Activated effector memory CD4-positive, alpha-beta T cell treated with anti-CD3 and anti-CD28 coated beads, Interleukin-2, amount 50 U/mL, for 16 hours (primary cell): Measurements from ENCODE around the gene YY1.
"Not testable (repeated sequence)": the region's sequence is repeated elsewhere in the genome, so short reads cannot be mapped to it uniquely, and the experiment has no call there.

Experiments
- DNase-seq: peaks from one replicate; pipeline ENCODE4 v3.0.0-alpha.2; 2020

YY1 gene

GRCh38 chr14:100213956-100214769, 24.8 kb upstream of the YY1 start:
- DNase-seq: peak; percentile 97

DNA sequence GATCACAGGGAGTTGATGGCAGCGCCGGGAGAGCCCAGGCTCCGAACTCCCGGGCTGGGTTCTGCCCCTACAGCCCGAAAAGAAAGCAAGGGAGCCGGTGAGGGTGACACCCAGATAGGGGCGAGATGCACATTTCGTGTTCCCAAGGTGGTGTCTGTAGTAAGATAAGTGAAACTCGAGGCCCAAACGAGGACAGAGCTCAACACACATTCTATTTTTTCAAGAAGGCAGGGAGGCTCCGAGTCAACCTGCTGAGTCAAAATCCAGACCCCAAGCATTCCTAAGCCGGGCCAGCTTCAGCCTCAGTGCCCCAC, 24.2 kb upstream of the YY1 start:
- no peak for DNase-seq

GRCh38 chr14:100215330-100215885, 23.5 kb upstream of the YY1 start:
- no peak for DNase-seq

- no peak for DNase-seq
Observed at GRCh38 chr14:100219126-100219785, 19.7 kb upstream of the YY1 start.

DNA sequence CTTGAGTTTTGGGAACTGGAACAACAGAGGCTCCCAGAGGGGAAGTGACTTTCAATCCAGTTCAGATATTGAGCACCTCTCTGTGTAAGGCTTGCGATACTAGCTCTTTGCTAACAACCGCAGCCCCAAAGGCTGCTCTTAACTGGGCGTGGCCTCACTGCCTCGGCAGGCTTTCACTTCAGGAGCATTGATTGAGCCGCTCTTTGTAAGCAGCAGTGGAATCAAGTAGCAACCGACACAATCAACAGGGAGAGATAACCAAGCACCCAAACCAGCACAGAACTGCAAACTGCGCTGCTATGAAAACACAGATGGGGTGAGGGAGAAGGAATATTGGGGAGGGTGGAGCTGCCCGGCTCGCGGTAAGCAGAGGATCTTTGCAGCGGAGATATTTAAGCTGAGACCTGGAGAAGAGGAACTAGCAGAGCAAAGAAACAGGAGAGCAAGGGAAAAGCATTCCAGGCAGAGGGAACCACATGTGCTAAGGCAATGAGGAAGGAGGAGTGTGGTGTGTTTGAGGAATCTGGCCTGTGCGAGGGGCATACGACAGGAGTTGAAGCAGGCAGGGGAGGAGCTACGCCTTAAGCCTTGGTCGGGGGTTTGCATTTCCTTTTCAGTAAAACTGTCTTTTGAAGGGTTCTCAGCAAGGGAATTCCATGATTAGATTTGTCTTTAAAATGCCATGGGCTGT, 17.3 kb upstream of the YY1 start:
- peak; percentile 88 for DNase-seq

DNA sequence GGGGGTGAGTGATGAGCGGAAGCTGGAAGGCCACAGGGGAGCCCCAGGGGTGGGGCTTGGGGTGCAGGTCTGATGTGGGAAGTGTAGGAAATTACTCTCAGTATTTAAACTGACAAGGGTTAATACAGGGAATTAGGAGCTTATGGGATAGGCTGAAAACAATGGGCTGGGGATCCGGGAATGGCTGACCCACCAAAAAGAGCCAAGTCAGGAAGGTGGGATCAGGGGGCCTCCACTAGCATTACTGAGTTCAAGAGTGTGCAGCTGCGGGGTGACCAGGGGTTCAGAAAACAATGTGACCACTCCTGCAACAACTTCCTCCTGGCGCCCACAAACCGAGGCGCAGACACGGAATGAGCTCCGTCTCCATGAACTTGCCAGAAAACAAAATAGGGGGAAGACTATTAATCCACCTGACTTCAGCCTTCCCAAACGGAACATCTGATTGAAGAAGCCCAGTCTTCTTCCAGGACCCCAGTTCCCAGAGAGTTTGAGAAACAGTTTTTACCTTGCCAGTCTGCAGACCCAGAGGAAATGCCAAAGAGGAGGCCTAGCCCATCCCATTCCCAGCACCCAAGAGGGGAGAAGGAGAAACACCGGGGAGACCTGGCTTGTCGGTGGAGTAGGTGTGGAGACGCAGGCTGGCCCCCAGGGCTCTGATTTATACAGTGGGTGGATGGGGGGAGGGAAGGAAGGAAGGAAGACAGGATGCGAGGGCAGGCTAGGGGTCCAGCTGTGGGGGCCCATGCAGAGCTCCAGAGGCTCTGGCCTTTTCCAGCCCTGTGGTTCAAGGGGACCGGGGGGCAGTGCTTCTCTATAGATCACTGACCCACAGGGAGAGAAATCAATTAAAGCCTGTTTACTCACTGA, 16.5 kb upstream of the YY1 start:
- DNase-seq: no peak

DNA sequence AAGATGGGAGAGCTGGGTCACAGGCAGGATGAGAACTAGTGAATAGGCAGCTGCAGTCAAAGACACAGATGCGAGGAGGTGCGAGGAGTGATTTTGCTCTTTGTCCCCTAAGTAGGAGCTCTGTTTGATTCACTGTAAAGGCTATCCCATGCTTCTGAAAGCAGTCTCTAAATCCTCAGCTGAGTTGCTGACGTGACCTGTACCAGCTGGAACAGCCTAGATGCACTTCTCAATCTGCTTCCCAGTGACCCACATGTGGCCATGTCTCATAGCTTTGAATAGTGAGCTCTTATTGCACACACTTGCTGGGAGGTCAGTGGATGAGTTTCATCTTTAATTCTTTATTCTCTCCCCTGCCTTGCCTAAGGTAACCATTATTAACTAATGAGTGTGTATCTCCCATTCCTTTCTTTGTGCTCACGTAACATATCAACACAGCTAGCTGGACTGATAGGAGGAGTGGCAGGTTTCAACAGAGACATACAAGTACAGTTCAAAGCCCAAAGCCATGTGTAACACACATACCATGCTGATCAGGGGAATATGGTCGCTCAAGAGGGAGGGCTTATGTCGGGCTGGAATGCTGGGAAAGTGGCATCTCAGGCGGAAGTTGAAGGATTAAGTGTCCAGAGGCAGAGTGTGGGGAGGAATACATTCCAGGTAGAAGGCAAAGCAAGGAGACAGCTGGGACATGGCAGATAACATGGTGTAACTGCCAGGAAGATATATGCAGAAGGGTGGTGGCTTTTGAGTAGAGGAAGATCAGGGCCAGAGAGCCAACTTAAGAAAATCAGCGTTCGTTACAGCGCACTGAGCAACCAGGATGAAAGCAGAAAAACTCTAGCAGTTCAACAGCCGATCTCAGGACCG, 15.4 kb upstream of the YY1 start:
- DNase-seq: no peak

DNA sequence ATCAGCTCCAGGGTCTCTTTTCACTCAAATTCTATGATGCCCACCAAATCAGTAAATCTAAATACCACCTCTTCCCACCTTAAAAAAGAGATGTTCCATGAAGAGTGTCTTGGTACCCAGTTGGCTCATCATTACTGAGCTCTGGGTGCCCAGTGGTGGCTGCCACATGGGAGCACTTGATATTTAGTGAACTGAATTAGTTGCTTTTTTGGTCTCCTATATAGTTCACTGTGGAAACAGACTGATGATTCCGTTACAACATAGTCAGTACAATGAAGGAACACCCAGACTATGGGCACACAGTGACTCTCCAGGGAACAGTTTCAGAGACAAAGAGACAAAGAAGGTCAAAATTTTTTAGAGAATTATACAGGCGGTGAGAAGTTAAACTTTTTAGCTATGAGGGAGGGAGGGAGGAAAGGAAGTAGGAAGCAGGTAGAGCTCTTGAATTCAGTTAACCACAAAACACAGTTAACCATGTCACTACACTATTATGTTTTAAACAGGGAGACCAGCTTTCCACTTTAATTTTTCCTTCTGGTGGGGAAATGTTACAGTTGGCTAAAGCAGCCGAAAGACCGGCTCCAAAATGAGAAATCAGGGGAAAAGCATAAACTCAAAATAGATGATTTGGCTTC, 14.6 kb upstream of the YY1 start:
- no peak for DNase-seq

DNA sequence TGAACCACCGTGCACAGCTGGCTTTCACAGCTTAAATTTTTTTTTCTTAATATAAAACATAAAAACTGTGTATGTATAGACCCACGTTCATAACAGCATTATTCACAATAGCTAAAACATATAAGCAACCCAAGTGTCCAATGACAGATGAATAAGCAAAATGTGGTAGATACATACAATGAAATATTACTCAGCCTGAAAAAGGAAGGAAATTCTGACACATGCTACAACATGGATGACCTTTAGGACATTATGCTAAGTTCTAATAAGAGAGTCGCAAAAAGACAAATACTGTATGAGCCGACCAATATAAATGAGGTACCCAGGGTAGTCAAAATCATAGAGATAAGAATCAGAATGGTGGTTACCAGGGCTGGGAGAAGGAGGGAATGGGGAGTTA, 13.8 kb upstream of the YY1 start:
- no peak for DNase-seq

DNA sequence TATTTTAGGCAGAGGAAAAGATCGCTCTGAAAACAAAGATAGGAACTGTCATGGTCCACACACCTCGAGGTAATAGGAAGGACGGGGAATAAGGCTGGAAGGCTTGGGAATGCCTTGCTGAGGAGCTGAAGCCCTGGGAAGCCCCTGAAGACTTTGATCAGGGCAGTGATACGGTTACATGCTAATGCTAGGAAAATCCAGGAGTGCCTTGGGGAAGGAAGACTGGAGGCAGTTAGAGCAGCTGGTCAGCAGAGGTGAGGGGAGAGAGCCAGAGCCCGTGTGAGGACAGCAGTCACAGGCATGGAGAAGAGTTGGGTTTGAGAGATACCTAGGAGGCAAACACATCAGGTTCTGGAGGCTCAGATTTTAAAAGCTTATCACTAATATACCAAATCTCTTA, 8.6 kb upstream of the YY1 start:
- DNase-seq: no peak

GRCh38 chr14:100234511-100234910, 4.4 kb upstream of the YY1 start:
- DNase-seq: no peak

DNA sequence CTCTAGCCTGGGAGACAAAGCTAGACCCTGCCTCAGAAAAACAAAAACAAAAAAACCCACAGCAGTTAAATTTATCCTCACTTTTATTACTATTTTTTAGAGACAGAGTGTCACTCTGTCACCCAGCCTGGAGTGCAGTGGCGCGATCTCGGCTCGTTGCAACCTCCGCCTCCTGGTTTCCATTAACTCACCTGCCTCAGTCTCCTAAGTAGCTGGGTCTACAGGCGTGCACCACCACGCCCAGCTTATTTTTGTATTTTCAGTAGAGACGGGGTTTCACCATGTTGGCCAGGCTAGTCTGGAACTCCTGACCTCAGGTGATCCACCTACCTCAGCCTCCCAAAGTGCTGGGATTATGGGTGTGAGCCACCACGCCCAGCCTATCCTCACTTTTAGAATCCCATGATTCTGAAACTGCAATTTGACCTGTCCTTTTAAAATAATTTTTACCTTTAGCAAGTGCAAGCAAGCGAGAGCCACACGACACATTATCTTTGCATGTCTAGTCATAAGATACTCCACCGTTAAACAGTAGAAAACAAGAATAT, 2.6 kb upstream of the YY1 start:
- DNase-seq: not testable (repeated sequence)

GRCh38 chr14:100236881-100237280, 2.1 kb upstream of the YY1 start:
- DNase-seq: no peak

DNA sequence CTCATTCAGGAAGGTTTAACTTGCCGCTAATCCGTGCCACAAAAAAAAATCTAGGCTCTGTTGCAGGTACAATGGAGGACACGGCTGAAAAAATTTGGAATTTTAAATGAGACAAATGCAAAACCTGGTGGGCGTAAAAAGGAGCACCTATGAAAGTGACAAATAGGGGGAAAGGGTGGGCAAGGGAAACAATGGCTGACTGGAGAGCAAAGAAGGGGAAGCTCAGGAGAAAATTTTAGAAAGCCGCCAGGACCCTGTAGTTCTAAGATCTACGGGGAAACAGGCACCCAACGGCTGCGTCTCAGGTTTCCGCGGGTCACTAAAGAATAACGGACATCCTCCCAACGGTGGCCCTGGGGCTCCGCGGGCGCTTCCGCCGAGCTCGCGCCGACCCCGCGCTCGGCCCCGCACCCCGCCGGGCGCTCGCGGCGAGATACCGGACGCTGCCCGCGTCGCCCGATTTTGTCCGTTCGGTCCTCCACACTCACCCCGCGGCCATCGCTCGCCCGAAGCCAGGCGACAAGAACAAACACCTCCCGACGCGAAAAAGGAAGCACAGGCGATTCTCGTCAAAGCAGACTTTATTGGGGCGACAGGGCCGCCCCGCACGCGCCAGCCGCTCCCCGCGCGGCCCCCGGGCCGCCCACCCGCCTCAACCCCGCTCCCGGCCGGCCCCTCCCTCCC, 1.1 kb upstream of the YY1 start:
- peak; percentile 82 for DNase-seq

GRCh38 chr14:100239211-100239839, 381 bp downstream of the YY1 start:
- peak; percentile 80 for DNase-seq

GRCh38 chr14:100239840-100240667, 1.1 kb downstream of the YY1 start:
- peak; percentile 96 for DNase-seq

GRCh38 chr14:100240668-100241032, 1.7 kb downstream of the YY1 start:
- DNase-seq: no peak

DNA sequence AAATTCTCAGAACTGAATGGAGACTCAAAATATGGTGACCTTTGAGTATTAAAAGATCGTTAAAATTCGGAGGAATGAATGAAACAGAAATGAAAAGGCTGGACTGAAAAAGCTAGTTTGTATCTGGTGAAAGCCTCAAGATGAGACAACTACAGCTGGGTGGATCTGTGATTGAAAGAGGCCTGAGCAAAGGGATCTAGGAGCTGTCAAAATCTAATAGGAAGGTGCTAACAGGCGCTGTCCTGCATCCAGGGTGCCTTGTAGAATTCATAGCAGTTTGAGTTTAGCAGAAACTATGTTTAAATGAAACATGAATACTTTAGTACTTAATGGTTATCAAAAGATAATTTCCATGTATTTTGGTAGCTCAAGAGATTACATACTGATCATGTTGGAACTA, 2.3 kb downstream of the YY1 start:
- no peak for DNase-seq

- no peak for DNase-seq
Observed at GRCh38 chr14:100243020-100243419, 4.1 kb downstream of the YY1 start.
